ENCODE measurements around the gene B3GNT7. TPM values are rescaled to one million over a fixed set of nuclear protein-coding genes. Genes with fewer than 3 reads are reported as not detected.
"Not testable (repeated sequence)": the region's sequence is repeated elsewhere in the genome, so short reads cannot be mapped to it uniquely, and the experiment has no call there.

Gene B3GNT7
- total and polyA plus RNA-seq, 4 experiments from 2014 or later = not detected

- H3K27ac Mint-ChIP-seq; H3K9me3 ChIP-seq (ENCODE audit: control insufficient read depth in 1 of 2, low read length in 2 of 2); intact Hi-C loops (cut with micrococcal nuclease); H3K36me3 ChIP-seq (ENCODE audit: insufficient read depth, low read length); POLR2A ChIA-PET (ENCODE audit: partially characterized antibody); DNase-seq; H3K4me3 Mint-ChIP-seq; H3K36me3 Mint-ChIP-seq; H3K27ac ChIP-seq (ENCODE audit: low read depth, low read length); H3K4me3 ChIP-seq (ENCODE audit: low read length in 2 of 2); H3K27me3 ChIP-seq (ENCODE audit: insufficient read depth, low read length): not testable (repeated sequence)
- H3K4me1 ChIP-seq (ENCODE audit: insufficient read depth, low read length) = peaks cover 19% of the 10 kb centered on the region
- peaks cover 0 to 20% (median 8%) of the 10 kb centered on the region in 8 donors for H3K9me3 Mint-ChIP-seq
- peaks cover 16 to 23% of the 10 kb centered on the region in 2 donors for H3K27me3 Mint-ChIP-seq
- CTCF ChIA-PET (ENCODE audit: partially characterized antibody) = interaction anchor here (0.8 to 2.9 kb wide), 3 partner anchors 9 to 180 kb away, joined by 3 to 12 read pairs (median 4); no protein-coding TSS in a partner anchor
- peaks cover 10 to 28% (median 19%) of the 10 kb centered on the region in 4 donors for H3K4me1 Mint-ChIP-seq
Measured at GRCh38 chr2:231407686-231408085, 12.2 kb downstream of the B3GNT7 start.

- H3K9me3 ChIP-seq (ENCODE audit: control insufficient read depth in 1 of 2, low read length in 2 of 2); H3K36me3 Mint-ChIP-seq; H3K36me3 ChIP-seq (ENCODE audit: insufficient read depth, low read length); H3K4me3 ChIP-seq (ENCODE audit: low read length in 2 of 2); H3K27ac ChIP-seq (ENCODE audit: low read depth, low read length); intact Hi-C loops (cut with micrococcal nuclease); DNase-seq; H3K27me3 ChIP-seq (ENCODE audit: insufficient read depth, low read length); H3K4me3 Mint-ChIP-seq; H3K27ac Mint-ChIP-seq; POLR2A ChIA-PET (ENCODE audit: partially characterized antibody): not testable (repeated sequence)
- Mint-ChIP-seq H3K9me3 (peaks cover 0 to 20% (median 8%) of the 10 kb centered on the region in 8 donors), H3K4me1 (peaks cover 10 to 29% (median 19%) of the 10 kb centered on the region in 4 donors), H3K27me3 (peaks cover 19 to 25% of the 10 kb centered on the region in 2 donors)
- CTCF ChIA-PET (ENCODE audit: partially characterized antibody) = interaction anchor here (1.4 to 1.7 kb wide), 2 partner anchors 9 to 181 kb away, joined by 3 read pairs; no protein-coding TSS in a partner anchor
- H3K4me1 ChIP-seq (ENCODE audit: insufficient read depth, low read length) = peaks cover 20% of the 10 kb centered on the region
Measured at GRCh38 chr2:231408304-231408703, 12.8 kb downstream of the B3GNT7 start.

- H3K27ac Mint-ChIP-seq = no peak overlapping the region
- POLR2A ChIA-PET (ENCODE audit: partially characterized antibody) = no interaction called here
Measured at GRCh38 chr2:231409776-231410175, 14.3 kb downstream of the B3GNT7 start.

GRCh38 chr2:231410293-231411004 lies 14.9 kb downstream of the B3GNT7 start:
- Mint-ChIP-seq H3K27me3 (peaks cover 29 to 34% of the 10 kb centered on the region in 2 donors), H3K4me1 (peaks cover 10 to 25% (median 16%) of the 10 kb centered on the region in 4 donors), H3K9me3 (peaks cover 0 to 20% (median 8%) of the 10 kb centered on the region in 8 donors), H3K27ac (no peak overlapping the region), H3K36me3 (peaks cover 2 to 9% of the 10 kb centered on the region in 2 donors), H3K4me3 (no peak overlapping the region)
- Histone ChIP-seq H3K4me1 (ENCODE audit: insufficient read depth, low read length) (peaks cover 20% of the 10 kb centered on the region), H3K36me3 (ENCODE audit: insufficient read depth, low read length) (no peaks in the 10 kb centered on the region), H3K27me3 (ENCODE audit: insufficient read depth, low read length) (peaks cover 14% of the 10 kb centered on the region), H3K27ac (ENCODE audit: low read depth, low read length) (no peak overlapping the region), H3K9me3 (ENCODE audit: control insufficient read depth in 1 of 2, low read length in 2 of 2) (no peaks in the 10 kb centered on the region), H3K4me3 (ENCODE audit: low read length in 2 of 2) (no peak overlapping the region)
- CTCF ChIA-PET (ENCODE audit: partially characterized antibody) = interaction anchor here (1.0 to 1.4 kb wide), 2 partner anchors 41 kb away, joined by 3 to 4 read pairs; no protein-coding TSS in a partner anchor
- no peak for DNase-seq
- intact Hi-C loops (cut with micrococcal nuclease) = no loop called here
- POLR2A ChIA-PET (ENCODE audit: partially characterized antibody) = no interaction called here

More at GRCh38 chr2:231409776-231410175, 14.3 kb downstream of the B3GNT7 start:
- no peak for DNase-seq
- CTCF ChIA-PET (ENCODE audit: partially characterized antibody) = interaction anchor here (1.0 to 1.4 kb wide), 2 partner anchors 42 to 183 kb away, joined by 3 read pairs; no protein-coding TSS in a partner anchor
- Histone ChIP-seq H3K27me3 (ENCODE audit: insufficient read depth, low read length) (peaks cover 14% of the 10 kb centered on the region), H3K4me1 (ENCODE audit: insufficient read depth, low read length) (peaks cover 20% of the 10 kb centered on the region), H3K27ac (ENCODE audit: low read depth, low read length) (no peak overlapping the region), H3K9me3 (ENCODE audit: control insufficient read depth in 1 of 2, low read length in 2 of 2) (no peaks in the 10 kb centered on the region), H3K4me3 (ENCODE audit: low read length in 2 of 2) (no peak overlapping the region), H3K36me3 (ENCODE audit: insufficient read depth, low read length) (no peaks in the 10 kb centered on the region)
- Mint-ChIP-seq H3K9me3 (peaks cover 0 to 20% (median 8%) of the 10 kb centered on the region in 8 donors), H3K27me3 (peaks cover 27 to 33% of the 10 kb centered on the region in 2 donors), H3K4me1 (peaks cover 10 to 29% (median 19%) of the 10 kb centered on the region in 4 donors), H3K36me3 (peaks cover 2 to 9% of the 10 kb centered on the region in 2 donors), H3K4me3 (no peak overlapping the region)
- intact Hi-C loops (cut with micrococcal nuclease) = no loop called here

- Mint-ChIP-seq H3K27ac (peak overlapping the region in 1 of 7 donors; percentile 41), H3K4me3 (peak overlapping the region in 6 of 8 donors; percentile 41 to 79 (median 68)), H3K27me3 (peaks cover 29 to 37% of the 10 kb centered on the region in 2 donors), H3K9me3 (peaks cover 0 to 20% (median 8%) of the 10 kb centered on the region in 8 donors), H3K4me1 (peaks cover 5 to 18% (median 9%) of the 10 kb centered on the region in 4 donors), H3K36me3 (peaks cover 2 to 9% of the 10 kb centered on the region in 2 donors)
- CTCF ChIA-PET (ENCODE audit: partially characterized antibody) = interaction anchor here (1.4 kb wide), 1 partner anchor 40 kb away, joined by 4 read pairs; no protein-coding TSS in a partner anchor
- H3K9me3 ChIP-seq (ENCODE audit: control insufficient read depth in 1 of 2, low read length in 2 of 2) = no peaks in the 10 kb centered on the region
- peaks cover 15% of the 10 kb centered on the region for H3K4me1 ChIP-seq (ENCODE audit: insufficient read depth, low read length)
- POLR2A ChIA-PET (ENCODE audit: partially characterized antibody) = no interaction called here
- H3K27me3 ChIP-seq (ENCODE audit: insufficient read depth, low read length) = peaks cover 14% of the 10 kb centered on the region
- intact Hi-C loops (cut with micrococcal nuclease) = no loop called here
- no peaks in the 10 kb centered on the region for H3K36me3 ChIP-seq (ENCODE audit: insufficient read depth, low read length)
- DNase-seq = no peak
- H3K27ac ChIP-seq (ENCODE audit: low read depth, low read length) = no peak overlapping the region
- H3K4me3 ChIP-seq (ENCODE audit: low read length in 2 of 2) = no peak overlapping the region
Measured at GRCh38 chr2:231411237-231411636, 15.7 kb downstream of the B3GNT7 start.

GRCh38 chr2:231411831-231412617 lies 16.5 kb downstream of the B3GNT7 start:
- POLR2A ChIA-PET (ENCODE audit: partially characterized antibody) = no interaction called here
- CTCF ChIA-PET (ENCODE audit: partially characterized antibody) = interaction anchor here (2.2 kb wide), 1 partner anchor 185 kb away, joined by 5 read pairs; no protein-coding TSS in a partner anchor
- H3K4me3 Mint-ChIP-seq = peak overlapping the region in 7 of 8 donors; percentile 29 to 79 (median 67)
- peaks cover 29 to 37% of the 10 kb centered on the region in 2 donors for H3K27me3 Mint-ChIP-seq
- peaks cover 0 to 20% (median 8%) of the 10 kb centered on the region in 8 donors for H3K9me3 Mint-ChIP-seq
- H3K36me3 Mint-ChIP-seq = peaks cover 2 to 9% of the 10 kb centered on the region in 2 donors
- intact Hi-C loops (cut with micrococcal nuclease) = no loop called here
- H3K4me1 ChIP-seq (ENCODE audit: insufficient read depth, low read length) = peaks cover 12% of the 10 kb centered on the region
- H3K27ac Mint-ChIP-seq = no peak overlapping the region
- H3K4me3 ChIP-seq (ENCODE audit: low read length in 2 of 2) = no peak overlapping the region
- no peaks in the 10 kb centered on the region for H3K36me3 ChIP-seq (ENCODE audit: insufficient read depth, low read length)
- peaks cover 14% of the 10 kb centered on the region for H3K27me3 ChIP-seq (ENCODE audit: insufficient read depth, low read length)
- H3K9me3 ChIP-seq (ENCODE audit: control insufficient read depth in 1 of 2, low read length in 2 of 2) = no peaks in the 10 kb centered on the region
- peaks cover 1 to 11% (median 5%) of the 10 kb centered on the region in 4 donors for H3K4me1 Mint-ChIP-seq
- DNase-seq = peak in 4 of 5 donors; percentile 10 to 33 (median 22)
- no peak overlapping the region for H3K27ac ChIP-seq (ENCODE audit: low read depth, low read length)
